ENCODE data around the gene RUNX2.

DNA sequence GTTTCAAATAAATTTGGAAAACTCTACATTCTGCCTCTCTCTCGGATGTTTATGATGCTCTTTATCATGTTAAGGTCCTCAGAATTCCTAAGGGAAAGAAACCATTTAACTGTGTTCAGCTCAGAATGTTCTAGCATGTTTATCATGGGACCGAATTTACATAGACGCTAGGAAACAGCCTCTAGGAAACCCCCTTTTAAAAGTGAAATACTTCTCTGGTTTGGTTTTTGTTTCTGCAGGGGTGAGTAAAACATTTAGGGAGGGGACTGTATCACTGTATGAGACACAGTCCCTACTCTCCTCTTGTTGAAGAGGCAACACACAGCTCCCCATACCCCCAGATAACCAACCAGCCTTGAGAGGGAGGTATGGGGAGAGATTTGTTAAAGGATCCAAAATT, 317.2 kb downstream of the RUNX2 start:
- TF ChIP-seq EZH2phosphoT487 (IDR thresholded peaks at IDR 0.05; ENCODE audit: insufficient read depth, low read depth) (no peak), EZH2 (IDR thresholded peaks at IDR 0.05; ENCODE audit: insufficient read depth, poor library complexity, severe bottlenecking) (no peak)
